ENCODE data around the gene DGLUCY. TPM values are rescaled to one million over a fixed set of nuclear protein-coding genes. Genes with fewer than 3 reads are reported as not detected.

The DGLUCY gene
- total RNA-seq, 4 donors from 2014 or later, result 58.0 to 125 (median 103) TPM

DNA sequence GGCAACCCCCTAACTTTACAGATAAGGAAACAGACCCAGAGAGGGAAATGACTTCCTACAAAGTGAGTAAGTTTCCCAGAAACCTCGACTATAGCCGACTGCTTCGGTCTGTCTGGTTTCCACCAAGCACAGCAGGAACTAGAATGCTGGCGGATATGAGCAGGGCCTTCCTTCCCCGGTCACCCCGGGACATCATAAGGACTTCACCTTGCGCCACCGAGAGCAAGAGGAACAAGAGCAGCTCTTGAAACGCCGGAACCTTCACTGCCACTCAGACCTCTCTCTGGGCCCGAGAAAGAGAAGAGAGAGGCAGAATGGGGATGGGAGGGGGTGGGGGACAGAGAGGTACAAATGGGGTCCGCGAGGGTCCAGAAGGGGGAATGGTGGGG lies 160.0 kb downstream of the DGLUCY start:
- Histone ChIP-seq H3K4me3 (replicated peaks in 1 of 3) (no peak overlapping the region), H3K4me1 (peaks cover 0 to 6% of the 10 kb centered on the region in 2 donors), H3K9me3 (no peaks in the 10 kb centered on the region), H3K36me3 (no peaks in the 10 kb centered on the region), H3K27ac (no peak overlapping the region), H3K27me3 (no peaks in the 10 kb centered on the region)
- intact Hi-C loops (cut with DNase I), result no loop called here
- 63 to 75% methylated on average over 13 of the region's 13 CpGs for WGBS, 2 donors
- no peak for TF ChIP-seq POLR2A (IDR thresholded peaks at IDR 0.05)
- TF ChIP-seq, protein P1, sequence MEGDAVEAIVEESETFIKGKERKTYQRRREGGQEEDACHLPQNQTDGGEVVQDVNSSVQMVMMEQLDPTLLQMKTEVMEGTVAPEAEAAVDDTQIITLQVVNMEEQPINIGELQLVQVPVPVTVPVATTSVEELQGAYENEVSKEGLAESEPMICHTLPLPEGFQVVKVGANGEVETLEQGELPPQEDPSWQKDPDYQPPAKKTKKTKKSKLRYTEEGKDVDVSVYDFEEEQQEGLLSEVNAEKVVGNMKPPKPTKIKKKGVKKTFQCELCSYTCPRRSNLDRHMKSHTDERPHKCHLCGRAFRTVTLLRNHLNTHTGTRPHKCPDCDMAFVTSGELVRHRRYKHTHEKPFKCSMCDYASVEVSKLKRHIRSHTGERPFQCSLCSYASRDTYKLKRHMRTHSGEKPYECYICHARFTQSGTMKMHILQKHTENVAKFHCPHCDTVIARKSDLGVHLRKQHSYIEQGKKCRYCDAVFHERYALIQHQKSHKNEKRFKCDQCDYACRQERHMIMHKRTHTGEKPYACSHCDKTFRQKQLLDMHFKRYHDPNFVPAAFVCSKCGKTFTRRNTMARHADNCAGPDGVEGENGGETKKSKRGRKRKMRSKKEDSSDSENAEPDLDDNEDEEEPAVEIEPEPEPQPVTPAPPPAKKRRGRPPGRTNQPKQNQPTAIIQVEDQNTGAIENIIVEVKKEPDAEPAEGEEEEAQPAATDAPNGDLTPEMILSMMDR (IDR thresholded peaks at IDR 0.05), result no peak
- no peak for DNase-seq

DNA sequence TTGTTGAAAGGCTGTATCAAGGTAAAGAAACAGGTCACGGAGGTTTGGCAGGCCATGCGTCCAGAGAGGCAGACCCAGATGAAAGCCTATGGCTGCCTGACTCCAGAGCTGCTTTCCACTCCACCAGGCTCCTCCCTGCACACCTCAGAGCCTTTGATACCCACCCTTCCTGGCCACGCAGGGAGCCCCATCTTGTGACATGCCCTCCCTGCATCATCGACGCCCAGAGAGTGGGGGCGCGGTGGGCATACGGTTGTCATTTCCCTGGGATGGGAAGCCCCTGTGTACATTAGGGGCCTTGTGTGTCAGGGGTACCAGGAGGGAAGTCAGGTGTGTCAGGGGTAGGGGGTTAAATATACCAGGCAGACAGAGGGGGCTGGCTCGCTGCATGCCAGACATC lies 160.9 kb downstream of the DGLUCY start:
- Histone ChIP-seq H3K36me3 (no peaks in the 10 kb centered on the region), H3K27ac (no peak overlapping the region), H3K4me1 (peaks cover 0 to under 1% of the 10 kb centered on the region in 2 donors), H3K4me3 (replicated peaks in 1 of 3) (no peak overlapping the region), H3K9me3 (no peaks in the 10 kb centered on the region), H3K27me3 (no peaks in the 10 kb centered on the region)
- WGBS, 2 donors, result 92 to 95% methylated on average over 9 of the region's 9 CpGs
- no peak for DNase-seq
- intact Hi-C loops (cut with DNase I), result no loop called here
- TF ChIP-seq, protein P1 (IDR thresholded peaks at IDR 0.05), result no peak
- no peak for TF ChIP-seq POLR2A (IDR thresholded peaks at IDR 0.05)

Small RNA genes within 50 kb of the gene (small RNA-seq; reads per million reads assigned to genes)
- gene RNU7-30P (not detected), gene SNORA11B (0.66 reads per million)

Other genes starting within 250 kb of the DGLUCY start
- gene RPS6KA5, start 53.4 kb upstream of the DGLUCY start, total RNA-seq, result 10 to 100 TPM in 1 of 4 donors, 1 to 10 TPM in 3; 6.4 to 17.4 (median 8.9) TPM
- gene GPR68, start 130.6 kb downstream of the DGLUCY start, total RNA-seq, result under 1 TPM in 3 of 4 donors, not detected in 1; 0.13 to 0.73 (median 0.42) TPM